ENCODE measurements around the gene RTN4RL1. TPM values are rescaled to one million over a fixed set of nuclear protein-coding genes. Genes with fewer than 3 reads are reported as not detected.
A peak's percentile ranks its signal among the peaks of the same experiment; 100 is the strongest.

RTN4RL1 gene
- total and polyA plus RNA-seq, 2 of the 4 experiments (the other 2 are of a cell fraction): under 0.01 to 0.03 TPM

- H2AK5ac ChIP-seq (ENCODE audit: low read depth, low read length): no peak overlapping the region
- H3K56ac ChIP-seq (ENCODE audit: extremely low read depth, insufficient read depth, low read length): no peak overlapping the region
- no peak overlapping the region for H3K4ac ChIP-seq (ENCODE audit: low read depth, low read length)
- ChIA-PET POLR2A (ENCODE audit: unreplicated experiment) (no interaction called here), CTCF (no interaction called here)
- H2BK5ac ChIP-seq (ENCODE audit: low read depth, low read length, poor library complexity, severe bottlenecking): no peak overlapping the region
- peaks cover 50% of the 10 kb centered on the region for H3K36me3 ChIP-seq (ENCODE audit: control insufficient read depth, insufficient read depth, low read length)
- intact Hi-C loops (cut with micrococcal nuclease) (loop anchor here (5.0 kb wide), 1 partner anchor 323 kb away; no protein-coding TSS in a partner anchor), in situ Hi-C loops (cut with MboI; ENCODE audit: low sequenced_read_pairs) (loop anchor here (25.0 kb wide), 1 partner anchor 328 kb away; the partner anchor contains the start of genes TLCD2 and WDR81), dilution Hi-C loops (cut with HindIII; ENCODE audit: low sequenced_read_pairs, unreplicated experiment) (no loop called here)
- H4K91ac ChIP-seq (ENCODE audit: insufficient read depth, low read depth, low read length): no peak overlapping the region
- H3K4me1 ChIP-seq (ENCODE audit: control insufficient read depth, insufficient read depth, low read length): peaks cover 22% of the 10 kb centered on the region
- H3K9ac ChIP-seq (ENCODE audit: low read depth, low read length): no peak overlapping the region
- H2AK9ac ChIP-seq (replicated peaks; ENCODE audit: low read depth, low read length, poor library complexity): peak overlapping the region; percentile 68
- H4K5ac ChIP-seq (ENCODE audit: low read depth, low read length): no peak overlapping the region
- H3K27ac ChIP-seq (ENCODE audit: insufficient read depth, low read length): no peak overlapping the region
- H3K14ac ChIP-seq (replicated peaks; ENCODE audit: low read depth, low read length): no peak overlapping the region
- H3K79me1 ChIP-seq (ENCODE audit: low read depth in 1 of 2, low read length in 2 of 2): peaks cover 22 to 37% of the 10 kb centered on the region in 2 experiments
- no peak for ATAC-seq (ENCODE audit: low read depth)
- BruUV-seq (replicated peaks): no TSS peak
- H2BK20ac ChIP-seq (ENCODE audit: low read depth, low read length): no peak overlapping the region
- no peak overlapping the region for H4K8ac ChIP-seq (ENCODE audit: low read depth in 2 of 2, low read length in 2 of 2)
- no peak for TF ChIP-seq NFE2L2 (IDR thresholded peaks at IDR 0.05; ENCODE audit: low read depth, low read length)
- peak; percentile 65; the same call in 1 of the 2 replicates for TF ChIP-seq POLR2A (IDR thresholded peaks at IDR 0.05; ENCODE audit: low read depth, low read length)
- no peak overlapping the region for H3K4me2 ChIP-seq (ENCODE audit: low read depth, low read length)
- no peak overlapping the region for H3K18ac ChIP-seq (ENCODE audit: low read depth, low read length)
- H2AFZ ChIP-seq (replicated peaks; ENCODE audit: low read length, poor library complexity): no peak overlapping the region
- no peak overlapping the region for H3K23ac ChIP-seq (ENCODE audit: low read depth, low read length)
- H2BK15ac ChIP-seq (ENCODE audit: low read depth, low read length): no peak overlapping the region
- no peaks in the 10 kb centered on the region for H3K27me3 ChIP-seq (ENCODE audit: control insufficient read depth, insufficient read depth, low read length)
- no peaks in the 10 kb centered on the region for H3K9me3 ChIP-seq (ENCODE audit: control insufficient read depth, insufficient read depth, low read length)
- peaks cover 11% of the 10 kb centered on the region; the same call in 1 of the 2 replicates for H4K20me1 ChIP-seq (ENCODE audit: insufficient read depth, low read length)
- no peak for DNase-seq
- WGBS, 2 experiments (ENCODE audit: extremely low coverage in 2 of 2, insufficient read length in 1 of 2): 50% methylated on average over 1 of the region's 7 CpGs; no CpG with 5 or more reads in 1 of the 2 experiments
- no peak overlapping the region for H2BK120ac ChIP-seq (ENCODE audit: low read depth, low read length)
- H3K4me3 ChIP-seq (ENCODE audit: insufficient read depth, low read depth, low read length): no peak overlapping the region
- H3K9me1 ChIP-seq (ENCODE audit: insufficient read depth, low read length): peaks cover 21% of the 10 kb centered on the region
Measured at GRCh38 chr17:2040219-2040827, 15.2 kb upstream of the RTN4RL1 start.
